HG02678 (cell line): ENCODE data around the gene FAM181A.

Source experiments
- ATAC-seq: cut with Tn5 transposase; IDR thresholded peaks from one replicate; pipeline ENCODE4 v1.9.1; 2021; ENCODE audit warnings: mild to moderate bottlenecking, moderate library complexity; ENCODE audit not compliant: unreplicated experiment

The FAM181A gene

DNA sequence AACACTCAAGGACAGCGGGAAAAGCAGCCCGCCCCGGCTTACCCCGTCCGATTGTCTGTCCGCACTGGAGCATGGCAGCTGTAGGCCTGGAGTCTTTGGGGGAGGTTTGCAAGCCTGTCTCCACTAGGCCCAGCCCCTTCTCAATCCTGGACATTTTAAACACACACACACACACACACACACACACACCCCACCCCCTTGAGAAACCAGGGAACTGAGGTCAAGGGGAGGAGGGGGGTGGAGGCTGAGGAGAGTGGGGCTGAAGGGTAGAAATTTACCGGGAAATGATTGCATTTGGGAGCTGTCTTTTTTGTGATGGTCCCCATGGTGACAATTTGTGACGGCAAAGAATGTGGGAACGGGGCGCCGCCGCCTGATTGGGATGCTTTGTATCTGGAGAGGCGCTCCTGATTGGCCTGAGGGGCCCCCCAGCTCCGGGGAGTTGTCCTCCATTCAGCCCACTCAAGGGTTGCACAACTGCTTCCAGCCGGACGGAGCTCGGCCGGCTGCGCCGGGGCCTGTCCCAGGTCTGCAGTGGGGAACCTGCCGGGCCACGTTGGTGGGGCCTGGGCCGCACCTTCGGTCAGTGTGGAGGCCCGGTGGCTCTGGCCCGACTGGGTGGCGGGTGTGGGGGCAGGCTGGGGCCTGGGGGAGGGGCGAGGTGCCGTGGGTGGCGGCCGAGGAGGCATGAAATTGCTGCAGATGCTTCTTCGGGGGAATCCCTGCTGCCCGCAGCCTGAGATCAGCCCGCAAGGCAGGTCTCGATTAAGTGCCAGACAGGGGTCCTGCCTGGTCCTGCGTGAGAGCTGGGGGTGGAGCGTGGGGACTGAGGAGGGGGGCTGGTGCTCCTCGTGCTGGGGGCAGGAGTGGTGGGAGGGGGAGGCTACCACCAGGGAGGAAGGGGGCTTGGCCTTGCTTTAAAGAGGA is at the start of gene FAM181A:
Gene FAM181A, plus strand, starts transcription at position 472 of the 927 bp plus-strand sequence. CDS start 942 bp downstream, outside the sequence.
- no peak for ATAC-seq

DNA sequence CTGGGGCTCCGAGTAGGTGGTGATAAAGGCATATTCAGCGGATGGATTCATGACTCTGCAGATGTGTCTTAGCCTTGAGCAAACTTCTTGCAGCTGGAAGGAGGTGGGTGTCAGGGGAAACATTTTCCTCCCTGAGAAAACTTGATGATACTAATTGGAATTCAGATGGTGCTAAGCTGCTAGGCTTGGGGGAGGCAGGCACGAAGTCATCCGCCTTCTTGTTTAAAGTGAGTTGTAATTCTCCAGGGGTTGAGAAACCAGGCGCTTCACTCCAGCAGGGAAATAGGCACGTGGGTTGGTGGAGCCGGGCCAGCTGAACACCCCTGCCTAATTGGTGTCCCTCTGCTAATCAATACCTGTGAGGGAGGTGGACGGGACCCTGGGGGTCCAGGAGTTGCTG is 48.9 kb upstream of the FAM181A start:
- ATAC-seq, result no peak

DNA sequence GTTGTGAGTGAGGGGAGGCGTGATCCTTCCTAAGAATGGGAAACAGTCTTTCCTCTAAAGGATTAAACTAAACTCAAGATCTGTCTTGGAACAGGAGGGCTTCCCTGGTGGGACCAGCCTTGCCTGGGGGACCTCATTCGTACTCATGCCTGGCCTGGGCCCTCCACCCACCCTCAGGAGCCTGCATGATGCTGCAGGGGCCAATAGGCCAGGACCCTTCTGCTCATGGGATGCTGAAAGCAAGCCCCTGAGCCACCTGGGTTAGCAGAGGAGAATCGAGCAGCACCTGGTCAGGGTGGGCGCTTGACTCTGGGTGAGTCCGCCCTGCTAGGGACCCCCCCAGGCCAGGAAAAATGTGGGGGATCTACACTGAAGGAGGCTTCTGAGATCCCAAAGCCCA is 48.3 kb upstream of the FAM181A start:
- ATAC-seq, result no peak

DNA sequence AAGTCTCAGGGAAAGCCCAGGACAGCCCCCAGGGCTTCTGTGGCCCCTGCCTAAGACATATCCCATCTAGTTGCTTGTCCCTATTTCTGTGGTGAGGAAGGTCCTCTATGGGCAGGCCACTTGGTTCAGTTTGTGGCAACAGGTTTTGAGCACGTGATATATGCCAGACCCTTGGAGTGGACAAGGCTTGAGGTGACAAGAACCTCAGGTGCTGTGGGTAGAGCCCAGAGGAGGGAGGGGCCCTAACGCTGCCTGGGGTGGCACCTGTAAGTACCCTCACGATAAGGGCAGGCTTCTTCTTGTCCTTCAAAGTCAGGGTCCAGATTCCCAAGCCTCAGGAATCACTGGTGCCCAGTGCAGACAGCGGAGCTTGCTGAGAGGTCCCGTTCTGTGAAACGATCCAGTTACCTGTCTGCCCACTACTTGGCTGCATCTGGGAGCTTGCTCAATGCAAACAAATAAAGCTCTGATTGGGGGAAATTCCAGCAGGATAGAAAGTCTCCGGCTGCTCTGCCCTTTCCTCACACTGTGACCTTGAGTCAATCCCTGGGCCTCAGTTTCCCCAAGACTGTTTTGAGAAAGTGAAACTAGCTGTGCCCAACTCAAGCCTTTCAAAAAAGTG is 47.7 kb upstream of the FAM181A start:
- no peak for ATAC-seq

DNA sequence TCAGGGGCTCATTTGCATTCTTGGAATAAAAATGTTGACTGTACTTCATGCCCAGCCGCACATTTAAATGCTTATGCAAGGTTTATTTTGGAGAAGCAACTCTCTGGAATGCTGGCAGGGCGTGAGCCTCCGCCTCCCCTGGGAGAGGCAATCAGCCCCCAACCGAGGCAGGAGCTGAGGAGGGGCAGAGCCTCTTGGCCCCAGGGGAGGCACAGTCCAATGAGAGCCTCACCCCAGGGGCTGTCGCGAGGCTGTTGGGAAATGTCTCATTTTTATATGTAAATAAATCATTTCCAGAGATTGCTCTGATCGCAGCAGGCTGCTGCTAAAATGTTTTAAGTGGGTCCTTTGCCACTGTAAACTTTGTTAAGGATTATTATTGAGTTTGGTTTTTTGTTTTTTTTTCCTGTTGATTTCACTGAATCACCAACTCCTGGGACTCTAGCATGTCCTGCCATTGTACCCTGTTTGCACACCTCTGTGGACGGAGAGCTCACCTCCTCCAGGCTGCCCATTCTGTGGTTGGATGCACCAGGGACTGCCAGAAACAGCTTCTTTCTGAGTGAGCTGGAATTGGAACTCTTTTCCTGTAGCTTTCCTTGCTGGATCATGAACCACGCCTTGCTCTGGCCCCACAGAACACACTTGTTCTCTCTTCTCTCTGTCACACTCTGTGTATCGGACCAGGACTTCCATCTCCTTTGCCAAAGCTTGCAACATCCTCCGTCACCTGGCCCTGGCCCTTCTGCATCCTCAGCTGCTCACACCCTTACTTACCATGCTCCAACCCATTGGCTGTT is 46.9 kb upstream of the FAM181A start:
- no peak for ATAC-seq

DNA sequence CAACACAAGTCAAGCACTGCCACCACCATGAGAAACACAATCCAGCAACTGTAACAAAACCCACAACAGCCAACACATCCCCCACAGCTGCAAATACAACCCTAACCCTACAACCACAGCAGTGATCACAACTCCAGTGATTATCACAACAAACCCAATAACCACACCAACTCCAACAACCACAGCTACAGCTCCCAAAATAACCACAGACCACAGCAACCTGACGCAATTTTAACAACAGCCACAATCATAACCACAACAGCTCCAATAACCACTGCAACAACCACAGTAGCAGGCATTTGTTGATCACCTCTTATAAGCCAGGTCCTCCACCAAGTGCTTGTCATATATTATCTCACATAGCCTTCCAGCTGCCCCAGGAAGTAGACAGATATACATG is 42.2 kb upstream of the FAM181A start:
- ATAC-seq, result no peak

DNA sequence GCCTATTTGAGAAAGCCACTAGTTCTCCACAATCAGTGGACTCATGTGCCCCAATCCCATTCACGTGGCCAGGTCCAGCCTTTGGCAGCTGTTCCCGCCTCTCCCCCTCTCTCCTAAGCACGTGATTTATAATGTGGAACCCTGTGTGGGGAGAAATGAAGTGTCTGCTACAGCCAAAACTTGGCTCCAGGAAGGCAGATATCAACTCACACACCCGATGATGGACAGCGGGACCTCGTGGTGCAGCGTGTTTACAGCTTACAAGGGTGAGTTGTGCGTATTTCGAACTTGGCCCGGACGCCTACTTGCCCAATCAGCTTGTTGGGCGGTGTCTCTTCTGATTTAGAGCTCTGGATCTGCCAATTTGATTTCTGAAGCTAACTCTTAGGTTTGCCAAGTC is 38.1 kb upstream of the FAM181A start:
- ATAC-seq, result no peak

DNA sequence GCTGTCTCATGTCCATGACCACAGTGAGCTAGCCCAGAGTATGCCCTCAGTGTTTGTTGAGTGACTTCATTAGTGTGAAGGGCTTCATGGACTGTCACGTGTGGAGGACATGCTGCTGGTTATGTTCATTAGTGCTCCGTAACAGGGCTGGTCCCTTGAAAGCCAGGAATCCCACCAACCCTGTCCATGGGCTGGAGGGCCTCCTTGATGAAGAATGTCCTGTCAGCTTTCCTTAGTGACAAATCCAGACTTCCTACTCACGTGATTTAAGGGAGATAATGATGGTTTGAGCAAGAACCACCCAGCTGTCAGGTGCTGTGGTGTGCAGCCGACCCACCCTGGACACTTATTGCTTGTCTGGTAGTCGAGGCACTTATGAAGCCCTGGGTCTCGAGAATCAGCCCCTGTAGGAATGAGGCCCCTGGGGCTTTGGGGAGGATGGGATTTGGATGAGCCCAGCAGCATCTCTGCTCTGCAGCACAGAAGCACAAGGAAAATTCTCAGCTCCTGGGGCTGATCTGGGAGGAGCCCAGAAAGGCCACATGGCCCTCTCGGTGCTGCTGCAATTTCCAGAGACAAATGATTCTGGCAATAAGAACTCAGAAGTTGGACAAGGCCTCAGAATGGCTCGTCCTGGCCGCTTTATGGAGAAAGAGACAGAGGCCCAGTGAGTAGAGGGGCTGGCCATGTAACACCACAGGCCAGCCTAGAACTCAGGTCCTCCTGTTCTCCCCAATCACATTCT is 37.2 kb upstream of the FAM181A start:
- no peak for ATAC-seq

DNA sequence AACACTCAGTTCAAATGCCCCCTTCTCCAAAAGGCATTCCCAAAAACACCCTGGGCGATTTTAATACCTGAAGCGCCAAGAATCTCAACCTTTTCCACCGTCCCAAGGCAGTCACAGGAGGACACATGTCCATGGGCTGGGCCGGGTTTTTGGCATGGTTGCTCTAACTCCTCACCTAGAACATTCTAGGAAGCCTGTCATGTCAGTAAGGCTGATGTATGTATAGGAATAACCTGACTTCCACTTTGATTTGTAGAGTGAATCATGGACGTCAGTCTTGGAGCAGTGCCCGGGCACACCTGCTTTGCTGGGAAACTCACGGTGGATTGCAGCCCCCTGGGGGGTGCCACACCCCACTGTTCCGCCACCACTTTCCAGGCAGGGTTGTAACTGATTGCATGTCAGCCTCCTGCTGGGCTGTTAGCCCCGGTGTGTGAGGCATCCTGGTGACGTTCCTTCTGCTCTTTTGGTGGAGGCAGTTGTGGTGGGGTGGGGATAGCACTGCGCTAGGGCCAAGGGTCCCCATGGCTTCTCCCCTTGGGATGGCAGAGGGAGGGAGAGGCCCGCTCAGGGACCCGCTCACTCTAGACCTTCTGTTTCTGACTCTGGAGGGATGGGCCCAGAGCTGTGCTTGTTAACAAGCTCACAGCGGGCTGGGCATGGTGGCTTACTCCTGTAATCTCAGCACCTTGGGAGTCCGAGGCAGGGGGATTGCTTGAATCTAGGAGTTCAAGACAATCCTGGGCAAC is 35.2 kb upstream of the FAM181A start:
- ATAC-seq, result no peak

DNA sequence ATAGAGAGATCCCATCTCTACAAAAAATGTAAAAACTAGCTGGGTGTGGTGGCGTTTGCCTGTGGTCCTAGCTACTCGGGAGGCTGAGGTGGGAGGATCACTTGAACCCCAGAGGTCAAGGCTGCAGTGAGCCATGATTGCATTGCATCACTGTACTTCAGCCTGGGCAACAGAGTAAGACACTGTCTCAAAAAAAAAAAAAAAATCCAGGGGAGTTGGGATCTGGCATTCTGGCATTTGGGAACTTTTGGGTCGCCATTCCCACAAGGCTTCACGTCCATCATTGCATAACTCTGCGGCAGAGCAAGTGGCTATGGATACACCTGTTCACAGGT is 34.7 kb upstream of the FAM181A start:
- no peak for ATAC-seq

DNA sequence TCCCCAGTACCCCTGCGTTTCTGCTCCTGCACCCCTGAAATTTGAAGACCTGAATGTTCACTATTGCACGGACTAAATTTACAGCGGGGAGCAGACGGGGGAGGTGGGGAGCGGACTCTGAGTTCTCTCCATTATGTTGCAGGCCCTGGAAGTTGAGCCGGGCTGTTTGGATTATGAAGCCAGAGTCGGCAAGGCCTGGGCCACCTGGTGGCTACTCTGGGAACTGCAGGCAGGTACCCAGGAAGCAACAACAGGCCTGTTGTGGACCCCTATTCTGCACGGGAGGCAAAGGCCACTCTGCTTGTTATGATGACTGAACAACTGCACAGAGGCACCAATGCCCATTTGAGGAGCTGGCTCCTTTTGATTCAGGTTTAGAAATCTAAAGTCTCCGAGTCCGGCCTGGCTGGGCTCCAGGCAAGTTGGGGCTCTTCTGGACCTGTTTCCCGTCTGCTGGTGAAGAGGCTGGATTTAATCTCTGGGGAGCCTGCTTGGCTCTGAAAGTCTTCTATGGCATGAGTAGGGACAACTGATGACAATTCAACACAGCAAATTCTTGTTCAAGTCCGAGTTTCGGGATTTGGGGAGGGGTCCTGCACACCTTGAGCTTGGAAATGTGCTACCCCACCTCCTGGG is 34.1 kb upstream of the FAM181A start:
- ATAC-seq, result no peak

DNA sequence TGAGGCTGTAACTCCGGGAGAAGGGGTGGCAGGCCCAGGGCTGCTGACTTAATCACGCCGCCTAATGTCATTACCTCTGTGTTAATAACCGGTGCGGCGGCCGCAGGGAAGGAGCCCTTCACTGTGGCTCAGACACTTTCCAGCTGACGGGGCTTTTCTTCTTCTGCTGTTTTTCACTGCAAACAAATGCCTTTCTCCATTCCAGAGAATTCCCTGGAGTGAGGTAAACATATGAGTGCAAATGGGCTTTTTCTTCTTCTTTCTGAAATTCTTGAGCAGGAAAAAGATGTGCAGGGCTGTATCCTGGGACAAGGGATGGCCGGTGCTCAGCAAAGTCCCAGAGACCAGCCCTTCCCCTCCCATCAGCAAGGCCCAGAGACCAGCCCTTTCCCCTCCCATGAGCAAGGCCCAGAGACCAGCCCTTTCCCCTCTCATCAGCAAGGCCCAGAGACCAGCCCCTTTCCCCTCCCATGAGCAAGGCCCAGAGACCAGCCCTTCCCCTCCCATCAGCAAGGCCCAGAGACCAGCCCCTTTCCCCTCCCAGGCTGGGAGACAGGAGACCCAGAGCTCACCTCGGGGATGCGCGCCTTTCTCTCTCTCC is 33.4 kb upstream of the FAM181A start:
- no peak for ATAC-seq

DNA sequence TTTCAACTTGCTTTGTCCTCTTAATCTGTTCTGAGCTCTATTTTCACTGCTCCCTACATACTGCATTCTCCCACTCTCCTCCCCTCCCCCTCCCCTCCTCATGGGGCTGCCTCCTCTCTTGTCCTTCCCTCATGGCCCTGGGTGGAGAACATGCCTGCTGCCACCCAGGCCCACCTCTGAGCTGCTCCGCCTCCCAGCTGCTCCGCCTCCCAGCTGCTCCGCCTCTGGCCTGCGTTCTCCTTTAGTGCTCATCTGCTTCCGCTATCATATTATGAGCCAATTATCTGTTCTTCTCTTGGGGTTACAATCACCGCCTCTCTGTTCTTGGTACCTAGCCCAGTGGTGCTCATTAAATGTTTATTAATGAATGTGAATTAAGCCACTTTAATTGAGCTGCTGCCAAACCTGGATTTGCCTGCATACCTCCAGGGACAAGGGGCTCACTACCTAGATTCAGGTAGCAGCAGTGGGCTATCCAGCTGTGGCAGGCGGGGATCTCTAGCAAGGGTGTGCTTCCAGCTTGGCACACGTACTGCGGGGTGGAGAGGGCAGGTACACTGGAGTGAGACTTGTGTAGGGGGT is 32.0 kb upstream of the FAM181A start:
- no peak for ATAC-seq

DNA sequence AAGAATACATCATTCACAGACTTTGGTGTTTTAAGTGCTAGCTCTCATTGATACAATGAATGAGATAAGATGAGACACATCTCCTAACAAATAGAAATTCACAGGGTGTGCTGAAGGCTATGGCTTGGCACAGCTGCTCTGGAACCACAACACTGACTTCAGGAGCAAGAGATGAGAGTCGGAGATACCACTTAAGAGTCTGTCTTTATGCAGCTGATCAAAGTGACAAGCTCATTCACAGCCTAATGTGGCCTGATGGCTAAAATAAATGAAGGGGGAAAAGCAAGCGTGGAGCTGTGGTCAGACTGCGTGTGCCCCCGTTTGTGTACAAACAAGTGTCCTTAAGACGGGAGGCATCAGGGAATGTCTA is 29.7 kb upstream of the FAM181A start:
- ATAC-seq, result no peak

DNA sequence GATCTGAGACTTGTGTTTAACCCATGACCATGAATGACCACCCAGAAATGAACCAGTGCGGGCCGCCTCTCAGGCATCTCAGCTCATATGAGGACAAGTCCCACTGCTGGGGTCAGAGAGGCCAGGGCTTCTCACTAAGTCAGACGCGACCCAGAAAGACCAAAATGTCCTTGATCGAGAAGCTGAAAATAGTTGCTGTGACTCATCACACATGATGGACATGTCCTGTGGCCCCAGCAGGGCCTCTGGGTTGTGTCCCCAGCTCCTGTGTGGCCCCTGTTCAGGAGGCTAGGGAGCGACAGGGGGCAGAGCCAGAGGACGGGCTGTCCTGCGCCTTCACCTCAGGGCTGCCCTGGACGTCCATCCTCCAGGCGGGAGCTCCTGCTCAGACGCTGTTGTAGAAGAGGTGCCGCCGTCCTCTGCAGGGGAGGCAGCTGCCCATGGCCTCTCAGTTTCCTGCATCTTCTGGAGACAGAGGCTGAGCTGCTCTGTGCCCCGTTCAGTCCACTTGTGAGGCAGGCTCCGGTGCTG is 29.0 kb upstream of the FAM181A start:
- no peak for ATAC-seq

DNA sequence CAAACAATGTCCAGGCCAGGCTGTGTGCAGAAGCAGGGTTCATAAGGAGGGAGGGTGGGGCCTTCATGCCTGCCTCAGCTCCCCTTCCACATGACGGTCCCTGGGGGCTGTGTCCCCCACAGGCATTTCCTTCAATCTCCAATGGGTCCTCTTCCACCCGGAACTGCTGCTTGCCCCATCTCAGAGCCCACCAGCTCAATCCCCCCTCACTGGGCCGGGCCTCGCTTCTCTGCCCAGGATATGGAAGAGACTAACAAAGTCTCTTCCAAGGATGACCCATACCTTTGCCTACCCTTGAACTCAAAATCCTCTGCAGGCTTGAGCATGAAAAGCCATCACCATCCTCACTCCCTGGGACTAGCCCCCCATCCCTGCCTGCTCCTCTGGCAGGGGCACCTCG is 28.4 kb upstream of the FAM181A start:
- no peak for ATAC-seq

DNA sequence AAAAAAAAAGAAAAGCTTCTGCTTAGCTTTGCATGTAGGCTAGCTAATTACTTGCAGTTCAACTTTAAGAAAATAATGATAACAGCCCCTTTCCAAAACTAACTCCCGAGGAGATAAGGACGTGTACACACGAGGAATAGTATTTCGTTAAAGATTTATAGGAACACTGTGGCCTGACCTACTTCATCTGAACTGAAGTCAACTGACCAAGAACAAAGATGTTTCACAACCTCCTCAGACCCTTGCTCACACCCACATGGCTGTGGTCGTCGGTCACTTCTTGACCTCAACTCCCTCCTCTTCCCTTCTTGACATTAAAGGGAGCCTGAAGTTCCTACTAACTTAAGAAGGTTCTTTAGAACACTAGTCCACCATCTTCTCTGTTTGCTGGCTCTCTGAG is 25.3 kb upstream of the FAM181A start:
- no peak for ATAC-seq

DNA sequence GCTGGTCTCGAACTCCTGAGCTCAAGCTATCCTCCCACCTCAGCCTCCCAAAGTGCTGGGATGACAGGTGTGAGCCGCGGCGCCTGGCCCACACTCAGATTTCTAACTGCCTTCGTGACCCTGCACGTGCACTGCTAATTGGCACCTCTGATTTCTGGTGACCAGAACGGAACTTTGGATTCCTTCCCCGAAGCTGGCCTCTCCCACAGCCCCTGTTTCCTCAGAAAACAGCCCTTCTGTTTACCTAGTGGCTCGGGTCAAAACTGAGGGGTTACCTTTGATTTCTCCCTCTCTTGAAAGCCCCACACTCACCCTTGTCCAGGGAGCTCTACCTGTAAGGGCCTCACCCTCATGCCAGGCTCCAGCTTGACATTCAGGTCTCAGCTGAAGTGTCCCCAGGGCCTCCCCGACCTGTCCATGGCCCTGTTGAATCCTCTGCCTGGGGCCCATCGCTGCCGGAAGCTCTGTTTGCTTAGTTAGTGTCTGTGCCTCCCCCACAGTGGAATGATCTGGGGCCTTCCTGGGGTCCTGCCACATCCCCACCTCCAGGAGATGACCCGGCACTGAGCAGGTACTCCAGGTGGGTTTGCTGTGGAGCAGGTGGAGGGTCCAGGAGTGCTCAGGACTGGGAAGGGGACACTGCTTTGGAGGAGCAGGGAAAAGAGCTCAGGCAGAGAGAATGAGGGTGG is 24.4 kb upstream of the FAM181A start:
- ATAC-seq, result no peak
